ENCODE results near the gene TBC1D10A. TPM values are rescaled to one million over a fixed set of nuclear protein-coding genes. Genes with fewer than 3 reads are reported as not detected.

TBC1D10A gene, protein sequence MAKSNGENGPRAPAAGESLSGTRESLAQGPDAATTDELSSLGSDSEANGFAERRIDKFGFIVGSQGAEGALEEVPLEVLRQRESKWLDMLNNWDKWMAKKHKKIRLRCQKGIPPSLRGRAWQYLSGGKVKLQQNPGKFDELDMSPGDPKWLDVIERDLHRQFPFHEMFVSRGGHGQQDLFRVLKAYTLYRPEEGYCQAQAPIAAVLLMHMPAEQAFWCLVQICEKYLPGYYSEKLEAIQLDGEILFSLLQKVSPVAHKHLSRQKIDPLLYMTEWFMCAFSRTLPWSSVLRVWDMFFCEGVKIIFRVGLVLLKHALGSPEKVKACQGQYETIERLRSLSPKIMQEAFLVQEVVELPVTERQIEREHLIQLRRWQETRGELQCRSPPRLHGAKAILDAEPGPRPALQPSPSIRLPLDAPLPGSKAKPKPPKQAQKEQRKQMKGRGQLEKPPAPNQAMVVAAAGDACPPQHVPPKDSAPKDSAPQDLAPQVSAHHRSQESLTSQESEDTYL
- total RNA-seq: 10 to 100 TPM; 46.1 to 51.2 TPM

GRCh38 chr22:30326706-30327362 is at the start of gene TBC1D10A:
TBC1D10A (minus strand) TSS chr22:30326941; CDS start chr22:30326881, 60 bp downstream.
- intact Hi-C loops (cut with DNase I): loop anchor here (2.0 kb wide), 1 partner anchor 38 kb away; the partner anchor contains the start of gene CASTOR1
- TF ChIP-seq POLR2AphosphoS5 (IDR thresholded peaks at IDR 0.05): peak; percentile 84
- peak in 1 of 4 experiments; percentile 16 for TF ChIP-seq CTCF (IDR thresholded peaks at IDR 0.05)
- peak; percentile 97 for TF ChIP-seq POLR2A (IDR thresholded peaks at IDR 0.05)

DNA sequence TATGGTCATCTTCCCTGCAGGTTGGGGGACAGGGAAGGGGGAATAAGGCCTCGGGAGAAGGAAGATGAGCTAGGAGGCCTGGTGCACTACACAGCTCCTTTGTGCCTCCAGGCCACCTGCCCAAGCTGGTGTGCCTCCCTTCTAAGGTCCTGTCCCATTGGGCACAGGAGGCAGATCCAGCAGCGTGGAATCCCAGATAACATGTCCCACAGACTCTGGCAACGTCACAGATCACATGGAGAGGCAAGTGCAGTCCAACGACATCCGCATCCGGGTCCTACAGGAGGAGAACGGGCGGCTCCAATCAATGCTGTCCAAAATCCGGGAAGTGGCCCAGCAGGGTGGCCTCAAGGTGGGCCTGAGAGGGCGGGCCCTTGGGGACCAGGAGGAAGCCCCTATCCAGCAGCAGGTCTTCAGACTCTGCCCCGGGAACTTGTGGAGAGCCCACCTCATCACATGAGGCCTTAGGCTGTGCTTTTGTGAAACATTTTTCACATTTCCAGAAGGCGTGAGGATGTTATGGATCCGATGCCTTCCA is 48.6 kb upstream of the TBC1D10A start:
- 92% methylated on average over 13 of the region's 13 CpGs for WGBS
- DNase-seq (ENCODE audit: low spot score): no peak
- Histone ChIP-seq H3K4me3 (no peak overlapping the region), H3K27me3 (replicated peaks; ENCODE audit: insufficient read depth) (no peaks in the 10 kb centered on the region), H3K4me1 (replicated peaks) (no peaks in the 10 kb centered on the region), H3K36me3 (no peaks in the 10 kb centered on the region), H3K9me3 (no peaks in the 10 kb centered on the region), H3K27ac (no peak overlapping the region)
- TF ChIP-seq POLR2AphosphoS5 (IDR thresholded peaks at IDR 0.05) (no peak), POLR2A (IDR thresholded peaks at IDR 0.05) (no peak), CTCF (IDR thresholded peaks at IDR 0.05) (no peak)
- intact Hi-C loops (cut with DNase I): no loop called here

More at GRCh38 chr22:30326706-30327362, at the start of gene TBC1D10A:
- peaks cover 5% of the 10 kb centered on the region for H3K4me1 ChIP-seq (replicated peaks)
- no peaks in the 10 kb centered on the region for H3K27me3 ChIP-seq (replicated peaks; ENCODE audit: insufficient read depth)
- H3K36me3 ChIP-seq: no peaks in the 10 kb centered on the region
- H3K27ac ChIP-seq: peak within 1 kb of the TSS; percentile 92 to 94
- peak within 1 kb of the TSS; percentile 86 to 98 for H3K4me3 ChIP-seq
- no peaks in the 10 kb centered on the region for H3K9me3 ChIP-seq
- WGBS: under 1% methylated on average over 47 of the region's 69 CpGs
- DNase-seq (ENCODE audit: low spot score): peak; percentile 96

DNA sequence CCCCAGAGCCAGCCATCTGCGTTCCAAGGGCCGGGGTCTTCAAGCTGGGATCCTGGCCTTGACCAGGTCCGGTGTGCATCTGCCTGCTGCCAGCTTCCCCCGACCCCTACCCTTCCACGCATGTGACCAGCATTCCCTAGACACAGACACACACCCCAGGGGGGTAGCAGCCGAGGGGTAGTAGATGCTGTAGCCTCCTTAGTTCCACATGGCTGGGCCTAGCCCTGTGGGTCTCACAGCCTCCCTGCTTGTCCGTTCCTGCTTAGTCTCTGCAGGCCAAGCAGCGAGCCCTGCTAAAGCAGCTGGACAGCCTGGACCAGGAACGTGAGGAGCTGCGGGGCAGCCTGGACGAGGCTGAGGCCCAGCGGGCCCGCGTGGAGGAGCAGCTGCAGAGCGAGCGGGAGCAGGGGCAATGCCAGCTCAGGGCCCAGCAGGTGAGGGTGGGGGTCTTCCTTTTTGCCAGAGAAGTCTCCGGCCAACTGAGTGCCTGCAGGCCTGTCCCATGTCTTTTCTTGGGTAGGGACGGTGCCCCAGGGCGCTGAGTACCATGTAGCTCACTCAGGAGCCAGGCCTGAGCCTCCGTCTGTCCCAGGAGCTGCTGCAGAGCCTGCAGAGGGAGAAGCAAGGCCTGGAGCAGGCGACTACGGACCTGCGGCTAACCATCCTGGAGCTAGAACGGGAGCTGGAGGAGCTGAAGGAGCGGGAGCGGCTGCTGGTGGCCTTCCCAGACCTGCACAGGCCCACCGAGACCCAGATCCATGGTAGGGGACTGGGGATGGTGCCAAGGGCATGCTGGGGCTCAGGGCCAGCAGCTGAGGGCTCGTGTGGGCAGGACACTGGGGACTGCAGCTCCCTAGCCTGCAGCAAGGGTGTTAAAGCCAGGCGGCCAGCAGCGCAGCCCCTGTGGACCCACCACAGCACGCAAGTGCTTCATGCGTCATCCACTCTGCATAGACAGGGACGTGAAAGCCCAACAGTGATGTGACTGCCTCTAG is 46.9 kb upstream of the TBC1D10A start:
- H3K4me1 ChIP-seq (replicated peaks): no peaks in the 10 kb centered on the region
- no peaks in the 10 kb centered on the region for H3K36me3 ChIP-seq
- WGBS: 81% methylated on average over 33 of the region's 33 CpGs
- H3K9me3 ChIP-seq: no peaks in the 10 kb centered on the region
- TF ChIP-seq POLR2A (IDR thresholded peaks at IDR 0.05): no peak
- no peak for TF ChIP-seq POLR2AphosphoS5 (IDR thresholded peaks at IDR 0.05)
- no peak for TF ChIP-seq CTCF (IDR thresholded peaks at IDR 0.05)
- H3K27me3 ChIP-seq (replicated peaks; ENCODE audit: insufficient read depth): no peaks in the 10 kb centered on the region
- no peak overlapping the region for H3K4me3 ChIP-seq
- intact Hi-C loops (cut with DNase I): no loop called here
- no peak for DNase-seq (ENCODE audit: low spot score)
- H3K27ac ChIP-seq: no peak overlapping the region

DNA sequence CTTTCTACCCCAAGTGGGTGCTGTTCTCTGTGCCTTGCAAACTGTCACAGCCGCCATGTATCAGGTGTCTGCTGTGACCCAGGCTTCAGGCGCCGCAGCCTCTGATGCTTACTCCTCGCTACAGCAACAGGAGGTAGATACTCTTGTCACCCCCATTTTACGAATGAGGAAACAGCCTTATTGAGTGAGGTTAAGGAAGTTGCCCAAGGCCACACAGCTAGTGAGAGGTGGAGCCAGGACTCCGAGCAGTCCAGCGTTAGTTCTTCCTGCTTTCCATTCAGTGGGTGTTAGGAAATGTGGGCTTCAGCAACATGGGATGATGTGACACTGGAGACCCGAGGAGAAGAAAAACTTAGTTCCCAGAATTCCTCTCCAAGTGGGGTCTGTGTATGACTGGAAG is 46.2 kb upstream of the TBC1D10A start:
- intact Hi-C loops (cut with DNase I): no loop called here
- Histone ChIP-seq H3K4me1 (replicated peaks) (no peaks in the 10 kb centered on the region), H3K27ac (no peak overlapping the region), H3K36me3 (no peaks in the 10 kb centered on the region), H3K4me3 (no peak overlapping the region), H3K27me3 (replicated peaks; ENCODE audit: insufficient read depth) (no peaks in the 10 kb centered on the region), H3K9me3 (no peaks in the 10 kb centered on the region)
- TF ChIP-seq POLR2A (IDR thresholded peaks at IDR 0.05) (no peak), CTCF (IDR thresholded peaks at IDR 0.05) (no peak), POLR2AphosphoS5 (IDR thresholded peaks at IDR 0.05) (no peak)
- 77% methylated on average over 8 of the region's 8 CpGs for WGBS
- no peak for DNase-seq (ENCODE audit: low spot score)

All from prostate gland (tissue), 2 donors.